Measurements from ENCODE around the gene SLC8A1. TPM values are rescaled to one million over a fixed set of nuclear protein-coding genes. Genes with fewer than 3 reads are reported as not detected.

The SLC8A1 gene
- polyA plus RNA-seq, 3 donors, result 16.9 to 18.2 (median 18.0) TPM

GRCh38 chr2:40128796-40129195 is 323.1 kb downstream of the SLC8A1 start:
- Histone ChIP-seq H3K79me2 (ENCODE audit: insufficient read depth, low read length) (no peaks in the 10 kb centered on the region), H3K4me3 (replicated peaks in 1 of 3; ENCODE audit: low read depth in 2 of 3, low read length in 3 of 3) (no peak overlapping the region), H3K4me2 (replicated peaks; ENCODE audit: extremely low read depth, low read length, poor library complexity, severe bottlenecking) (no peak overlapping the region), H3K4me1 (ENCODE audit: control insufficient read depth in 1 of 2, insufficient read depth in 2 of 2, low read length in 2 of 2) (no peaks in the 10 kb centered on the region), H3K36me3 (replicated peaks in 1 of 2; ENCODE audit: control insufficient read depth in 1 of 2, insufficient read depth in 2 of 2, low read length in 2 of 2) (peaks cover 18 to 84% of the 10 kb centered on the region in 2 donors), H3K27me3 (ENCODE audit: control insufficient read depth in 2 of 2, insufficient read depth in 2 of 2, low read length in 2 of 2) (no peaks in the 10 kb centered on the region), H4K20me1 (ENCODE audit: insufficient read depth, low read length) (peaks cover 30% of the 10 kb centered on the region), H3K27ac (ENCODE audit: low read depth in 1 of 2, low read length in 2 of 2) (no peak overlapping the region), H3K9ac (ENCODE audit: insufficient read depth, low read length, poor library complexity, severe bottlenecking) (no peak overlapping the region), H2AFZ (ENCODE audit: insufficient read depth, low read depth, low read length, poor library complexity, severe bottlenecking) (no peak overlapping the region), H3K9me3 (replicated peaks in 1 of 2; ENCODE audit: control insufficient read depth in 1 of 2, insufficient read depth in 1 of 2, low read length in 2 of 2) (no peaks in the 10 kb centered on the region)
- Mint-ChIP-seq H3K4me1 (no peaks in the 10 kb centered on the region), H3K4me3 (no peak overlapping the region), H3K9me3 (peaks cover 0 to 2% (median 0%) of the 10 kb centered on the region in 7 donors), H3K27ac (no peak overlapping the region), H3K36me3 (peaks cover 66 to 76% of the 10 kb centered on the region in 2 donors), H3K27me3 (ENCODE audit: low read depth in 3 of 3) (peaks cover 0 to 1% (median 0%) of the 10 kb centered on the region in 3 donors)
- intact Hi-C loops (cut with micrococcal nuclease), result no loop called here
- DNase-seq, result no peak
- 83% methylated on average over 1 of the region's 1 CpG for WGBS (ENCODE audit: insufficient coverage)
- no peak for TF ChIP-seq CTCF (IDR thresholded peaks at IDR 0.05)

GRCh38 chr2:40127890-40128557 is 323.9 kb downstream of the SLC8A1 start:
- Mint-ChIP-seq H3K27ac (no peak overlapping the region), H3K9me3 (peaks cover 0 to 2% (median 0%) of the 10 kb centered on the region in 7 donors), H3K4me1 (no peaks in the 10 kb centered on the region), H3K36me3 (peaks cover 65 to 75% of the 10 kb centered on the region in 2 donors), H3K4me3 (no peak overlapping the region), H3K27me3 (ENCODE audit: low read depth in 3 of 3) (peaks cover 0 to 1% (median 0%) of the 10 kb centered on the region in 3 donors)
- no peak overlapping the region for H2AFZ ChIP-seq (ENCODE audit: insufficient read depth, low read depth, low read length, poor library complexity, severe bottlenecking)
- H3K9me3 ChIP-seq (replicated peaks in 1 of 2; ENCODE audit: control insufficient read depth in 1 of 2, insufficient read depth in 1 of 2, low read length in 2 of 2), result no peaks in the 10 kb centered on the region
- H3K79me2 ChIP-seq (ENCODE audit: insufficient read depth, low read length), result no peaks in the 10 kb centered on the region
- intact Hi-C loops (cut with micrococcal nuclease), result no loop called here
- no peak overlapping the region for H3K4me2 ChIP-seq (replicated peaks; ENCODE audit: extremely low read depth, low read length, poor library complexity, severe bottlenecking)
- H3K4me3 ChIP-seq (replicated peaks in 1 of 3; ENCODE audit: low read depth in 2 of 3, low read length in 3 of 3), result no peak overlapping the region
- no peak overlapping the region for H3K9ac ChIP-seq (ENCODE audit: insufficient read depth, low read length, poor library complexity, severe bottlenecking)
- DNase-seq, result no peak
- H3K27ac ChIP-seq (ENCODE audit: low read depth in 1 of 2, low read length in 2 of 2), result no peak overlapping the region
- WGBS (ENCODE audit: insufficient coverage), result no CpG with 5 or more reads among the region's 5 CpGs
- TF ChIP-seq CTCF (IDR thresholded peaks at IDR 0.05), result no peak
- no peaks in the 10 kb centered on the region for H3K4me1 ChIP-seq (ENCODE audit: control insufficient read depth in 1 of 2, insufficient read depth in 2 of 2, low read length in 2 of 2)
- H3K27me3 ChIP-seq (ENCODE audit: control insufficient read depth in 2 of 2, insufficient read depth in 2 of 2, low read length in 2 of 2), result no peaks in the 10 kb centered on the region
- H3K36me3 ChIP-seq (replicated peaks in 1 of 2; ENCODE audit: control insufficient read depth in 1 of 2, insufficient read depth in 2 of 2, low read length in 2 of 2), result peaks cover 21 to 85% of the 10 kb centered on the region in 2 donors
- H4K20me1 ChIP-seq (ENCODE audit: insufficient read depth, low read length), result peaks cover 28% of the 10 kb centered on the region

Data from CD14-positive monocyte (primary cell).